22Rv1 (cell line): ENCODE results near the gene TBX10.

Experiments
- H3K27ac ChIP-seq: fragments of 450-650 bp; 2 replicates; pipeline ENCODE4 v1.5.1; 2017
- CTCF ChIP-seq: fragments of 450-650 bp; IDR thresholded peaks from 2 replicates; pipeline ENCODE4 v1.5.1; 2017; ENCODE audit warnings: mild to moderate bottlenecking
- ZFX ChIP-seq: fragments of 450-650 bp; IDR thresholded peaks from 2 replicates; pipeline ENCODE4 v1.6.1; 2017; ENCODE audit warnings: antibody characterized with exemption, borderline replicate concordance

The TBX10 gene

GRCh38 chr11:67674442-67674871 is 34.9 kb upstream of the TBX10 start, which contains the start of gene ALDH3B2:
ALDH3B2 (minus strand) TSS chr11:67674623; CDS start chr11:67666935, 7,688 bp downstream.
- TF ChIP-seq ZFX (no peak), CTCF (no peak)
- H3K27ac ChIP-seq: peak within 1 kb of the TSS; percentile 65

GRCh38 chr11:67673902-67674301 is 34.3 kb upstream of the TBX10 start:
- TF ChIP-seq ZFX (no peak), CTCF (no peak)
- H3K27ac ChIP-seq: peak overlapping the region; percentile 65

- no peak for TF ChIP-seq CTCF
- TF ChIP-seq ZFX: no peak
- H3K27ac ChIP-seq: no peak overlapping the region
These were observed 33.8 kb upstream of the TBX10 start for GRCh38 chr11:67673358-67673757.

- no peak overlapping the region for H3K27ac ChIP-seq
- TF ChIP-seq ZFX: no peak
- no peak for TF ChIP-seq CTCF
These were observed 31.6 kb upstream of the TBX10 start for GRCh38 chr11:67671211-67671520.

- TF ChIP-seq CTCF: no peak
- no peak for TF ChIP-seq ZFX
These were observed 31.0 kb upstream of the TBX10 start for GRCh38 chr11:67670316-67671210.

GRCh38 chr11:67668192-67668551 is 28.6 kb upstream of the TBX10 start:
- TF ChIP-seq CTCF (no peak), ZFX (no peak)
- H3K27ac ChIP-seq: no peak overlapping the region

More at GRCh38 chr11:67670316-67671210, 31.0 kb upstream of the TBX10 start:
- H3K27ac ChIP-seq: no peak overlapping the region

GRCh38 chr11:67667490-67668191 is 28.1 kb upstream of the TBX10 start:
- no peak overlapping the region for H3K27ac ChIP-seq
- no peak for TF ChIP-seq CTCF
- no peak for TF ChIP-seq ZFX
